Measurements from ENCODE around the gene CDIP1.

DNA sequence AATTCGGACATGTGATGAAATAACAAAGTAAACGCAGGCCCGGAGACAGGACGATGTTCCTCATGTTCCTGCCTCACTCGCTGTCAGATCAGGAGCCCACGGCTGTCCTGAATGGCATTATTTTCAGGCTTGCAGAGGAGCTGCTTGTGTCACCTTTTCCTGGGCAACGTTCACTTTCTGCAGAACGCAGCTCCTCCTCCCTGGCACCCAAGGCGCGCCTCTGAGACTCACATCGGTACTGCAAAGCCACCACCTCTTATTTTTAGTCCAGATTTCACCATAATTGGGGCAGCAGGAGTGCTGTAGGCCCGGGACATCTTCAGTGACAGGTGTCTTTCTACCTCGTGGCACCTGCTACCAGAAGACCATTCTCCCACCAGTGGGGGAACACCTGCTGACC lies 9.6 kb upstream of the CDIP1 start:
- TF ChIP-seq, protein P1, sequence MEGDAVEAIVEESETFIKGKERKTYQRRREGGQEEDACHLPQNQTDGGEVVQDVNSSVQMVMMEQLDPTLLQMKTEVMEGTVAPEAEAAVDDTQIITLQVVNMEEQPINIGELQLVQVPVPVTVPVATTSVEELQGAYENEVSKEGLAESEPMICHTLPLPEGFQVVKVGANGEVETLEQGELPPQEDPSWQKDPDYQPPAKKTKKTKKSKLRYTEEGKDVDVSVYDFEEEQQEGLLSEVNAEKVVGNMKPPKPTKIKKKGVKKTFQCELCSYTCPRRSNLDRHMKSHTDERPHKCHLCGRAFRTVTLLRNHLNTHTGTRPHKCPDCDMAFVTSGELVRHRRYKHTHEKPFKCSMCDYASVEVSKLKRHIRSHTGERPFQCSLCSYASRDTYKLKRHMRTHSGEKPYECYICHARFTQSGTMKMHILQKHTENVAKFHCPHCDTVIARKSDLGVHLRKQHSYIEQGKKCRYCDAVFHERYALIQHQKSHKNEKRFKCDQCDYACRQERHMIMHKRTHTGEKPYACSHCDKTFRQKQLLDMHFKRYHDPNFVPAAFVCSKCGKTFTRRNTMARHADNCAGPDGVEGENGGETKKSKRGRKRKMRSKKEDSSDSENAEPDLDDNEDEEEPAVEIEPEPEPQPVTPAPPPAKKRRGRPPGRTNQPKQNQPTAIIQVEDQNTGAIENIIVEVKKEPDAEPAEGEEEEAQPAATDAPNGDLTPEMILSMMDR (IDR thresholded peaks at IDR 0.05; ENCODE audit: insufficient read depth, low read depth, low read length): no peak
- TF ChIP-seq EZH2 (IDR thresholded peaks at IDR 0.05; ENCODE audit: insufficient read depth, low read length): no peak
